Suprapubic skin (tissue), 3 donors: ENCODE measurements around the gene LPIN2.

Experiments
- EP300 ChIP-seq: sonication (generic); formaldehyde crosslinking; IDR thresholded peaks from one replicate; pipeline ENCODE4 v1.6.1; 2017; ENCODE audit warnings: antibody characterized with exemption
- POLR2A ChIP-seq, 2 donors: fragments of 450-650 bp; IDR thresholded peaks; one replicate each; pipeline ENCODE4 v1.6.1; 2017; ENCODE audit warnings: antibody characterized with exemption in 2 of 2, mild to moderate bottlenecking in 2 of 2, moderate library complexity in 2 of 2
- TF ChIP-seq, protein P1 (sequence below), 2 donors: fragments of 200-600 bp in 1 of 2; fragments of 450-650 bp in 1 of 2; sonication (generic) in 1 of 2; IDR thresholded peaks; one replicate each; pipeline ENCODE4 v1.5.1; 2016 to 2019; ENCODE audit warnings: antibody characterized with exemption in 2 of 2, mild to moderate bottlenecking in 1 of 2, moderate library complexity in 1 of 2

GRCh38 chr18:2968606-2969005 lies 44.3 kb downstream of the LPIN2 start:
- TF ChIP-seq, protein P1, sequence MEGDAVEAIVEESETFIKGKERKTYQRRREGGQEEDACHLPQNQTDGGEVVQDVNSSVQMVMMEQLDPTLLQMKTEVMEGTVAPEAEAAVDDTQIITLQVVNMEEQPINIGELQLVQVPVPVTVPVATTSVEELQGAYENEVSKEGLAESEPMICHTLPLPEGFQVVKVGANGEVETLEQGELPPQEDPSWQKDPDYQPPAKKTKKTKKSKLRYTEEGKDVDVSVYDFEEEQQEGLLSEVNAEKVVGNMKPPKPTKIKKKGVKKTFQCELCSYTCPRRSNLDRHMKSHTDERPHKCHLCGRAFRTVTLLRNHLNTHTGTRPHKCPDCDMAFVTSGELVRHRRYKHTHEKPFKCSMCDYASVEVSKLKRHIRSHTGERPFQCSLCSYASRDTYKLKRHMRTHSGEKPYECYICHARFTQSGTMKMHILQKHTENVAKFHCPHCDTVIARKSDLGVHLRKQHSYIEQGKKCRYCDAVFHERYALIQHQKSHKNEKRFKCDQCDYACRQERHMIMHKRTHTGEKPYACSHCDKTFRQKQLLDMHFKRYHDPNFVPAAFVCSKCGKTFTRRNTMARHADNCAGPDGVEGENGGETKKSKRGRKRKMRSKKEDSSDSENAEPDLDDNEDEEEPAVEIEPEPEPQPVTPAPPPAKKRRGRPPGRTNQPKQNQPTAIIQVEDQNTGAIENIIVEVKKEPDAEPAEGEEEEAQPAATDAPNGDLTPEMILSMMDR (IDR thresholded peaks at IDR 0.05) = no peak
- TF ChIP-seq POLR2A (IDR thresholded peaks at IDR 0.05) = no peak
- TF ChIP-seq EP300 = no peak
